ENCODE measurements around the gene ERCC4. TPM values are rescaled to one million over a fixed set of nuclear protein-coding genes. Genes with fewer than 3 reads are reported as not detected.

Gene ERCC4
- total RNA-seq, 1 donor from 2014 or later = 14.5 TPM

GRCh38 chr16:13997526-13997925 lies 77.6 kb downstream of the ERCC4 start:
- Mint-ChIP-seq H3K4me3 (ENCODE audit: unreplicated experiment) (no peak overlapping the region), H3K36me3 (ENCODE audit: unreplicated experiment) (no peaks in the 10 kb centered on the region), H3K27ac (ENCODE audit: unreplicated experiment) (no peak overlapping the region), H3K9me3 (ENCODE audit: unreplicated experiment) (peaks cover 5% of the 10 kb centered on the region), H3K4me1 (ENCODE audit: low read depth, unreplicated experiment) (peaks cover 2% of the 10 kb centered on the region), H3K27me3 (ENCODE audit: unreplicated experiment) (peaks cover 3% of the 10 kb centered on the region)
- no peak for DNase-seq
- TF ChIP-seq CTCF (IDR thresholded peaks at IDR 0.05; ENCODE audit: partially characterized antibody, unreplicated experiment) = no peak

GRCh38 chr16:13997933-13998332 lies 78.0 kb downstream of the ERCC4 start:
- no peak for TF ChIP-seq CTCF (IDR thresholded peaks at IDR 0.05; ENCODE audit: partially characterized antibody, unreplicated experiment)
- no peak for DNase-seq
- no peaks in the 10 kb centered on the region for H3K36me3 Mint-ChIP-seq (ENCODE audit: unreplicated experiment)
- H3K27me3 Mint-ChIP-seq (ENCODE audit: unreplicated experiment) = peaks cover 3% of the 10 kb centered on the region
- no peak overlapping the region for H3K4me3 Mint-ChIP-seq (ENCODE audit: unreplicated experiment)
- H3K9me3 Mint-ChIP-seq (ENCODE audit: unreplicated experiment) = peaks cover 5% of the 10 kb centered on the region
- no peak overlapping the region for H3K27ac Mint-ChIP-seq (ENCODE audit: unreplicated experiment)
- peaks cover 6% of the 10 kb centered on the region for H3K4me1 Mint-ChIP-seq (ENCODE audit: low read depth, unreplicated experiment)

GRCh38 chr16:13999071-13999894 lies 79.3 kb downstream of the ERCC4 start:
- Mint-ChIP-seq H3K27me3 (ENCODE audit: unreplicated experiment) (peaks cover 5% of the 10 kb centered on the region), H3K4me3 (ENCODE audit: unreplicated experiment) (no peak overlapping the region), H3K27ac (ENCODE audit: unreplicated experiment) (no peak overlapping the region), H3K4me1 (ENCODE audit: low read depth, unreplicated experiment) (peaks cover 10% of the 10 kb centered on the region), H3K9me3 (ENCODE audit: unreplicated experiment) (peaks cover 5% of the 10 kb centered on the region), H3K36me3 (ENCODE audit: unreplicated experiment) (no peaks in the 10 kb centered on the region)
- TF ChIP-seq CTCF (IDR thresholded peaks at IDR 0.05; ENCODE audit: partially characterized antibody, unreplicated experiment) = no peak
- DNase-seq = no peak

- H3K27me3 Mint-ChIP-seq (ENCODE audit: unreplicated experiment) = peaks cover 5% of the 10 kb centered on the region
Observed at GRCh38 chr16:13999895-14000425, 80.0 kb downstream of the ERCC4 start.

More at GRCh38 chr16:13999895-14000425, 80.0 kb downstream of the ERCC4 start:
- Mint-ChIP-seq H3K27ac (ENCODE audit: unreplicated experiment) (no peak overlapping the region), H3K9me3 (ENCODE audit: unreplicated experiment) (peaks cover 3% of the 10 kb centered on the region), H3K4me3 (ENCODE audit: unreplicated experiment) (no peak overlapping the region), H3K4me1 (ENCODE audit: low read depth, unreplicated experiment) (peaks cover 10% of the 10 kb centered on the region), H3K36me3 (ENCODE audit: unreplicated experiment) (no peaks in the 10 kb centered on the region)
- TF ChIP-seq CTCF (IDR thresholded peaks at IDR 0.05; ENCODE audit: partially characterized antibody, unreplicated experiment) = no peak
- no peak for DNase-seq

Measured in glutamatergic neuron (in vitro differentiated cells).